Omental fat pad (tissue), 4 donors: ENCODE measurements around the gene SDK1. TPM values are rescaled to one million over a fixed set of nuclear protein-coding genes. Genes with fewer than 3 reads are reported as not detected.

Experiments used
- ATAC-seq: fragments of 150-250 bp; one replicate; pipeline ENCODE4 v1.9.1; 2016; ENCODE audit warnings: mild to moderate bottlenecking, moderate library complexity; ENCODE audit not compliant: low FRiP score
- DNase-seq: peaks from one replicate; pipeline ENCODE4 v3.0.0-alpha.2; 2019; ENCODE audit warnings: low spot score
- CTCF ChIP-seq, 3 donors: fragments of 450-650 bp; IDR thresholded peaks; one replicate each; pipeline ENCODE4 v1.5.1; 2016 to 2017; ENCODE audit warnings: antibody characterized with exemption in 3 of 3, mild to moderate bottlenecking in 3 of 3, moderate library complexity in 2 of 3
- total RNA-seq, 4 donors: library from RNA; depleted of rRNA; stranded (reverse); fragments of >200 nt; gene quantifications; one replicate each; pipeline ENCODE4 v1.1.0, GENCODE V29; 2016

Gene SDK1
- total RNA-seq, 4 donors from 2014 or later, result 2.5 to 14.7 (median 5.4) TPM

- DNase-seq, result no peak
- ATAC-seq, result no peak
- TF ChIP-seq CTCF (IDR thresholded peaks at IDR 0.05), result no peak
These were observed 579.4 kb downstream of the SDK1 start for GRCh38 chr7:3880228-3880987.

GRCh38 chr7:3882782-3883181, 581.7 kb downstream of the SDK1 start:
- TF ChIP-seq CTCF (IDR thresholded peaks at IDR 0.05), result no peak
- ATAC-seq, result no peak
- no peak for DNase-seq

GRCh38 chr7:3884543-3884942, 583.5 kb downstream of the SDK1 start:
- ATAC-seq (no peak), DNase-seq (no peak)
- no peak for TF ChIP-seq CTCF (IDR thresholded peaks at IDR 0.05)

- no peak for DNase-seq
- no peak for TF ChIP-seq CTCF (IDR thresholded peaks at IDR 0.05)
- ATAC-seq, result no peak
These were observed 586.1 kb downstream of the SDK1 start for GRCh38 chr7:3887096-3887690.

- ATAC-seq, result no peak
These were observed 587.0 kb downstream of the SDK1 start for GRCh38 chr7:3888096-3888495.

GRCh38 chr7:3892157-3892556, 591.1 kb downstream of the SDK1 start:
- DNase-seq (no peak), ATAC-seq (no peak)
- TF ChIP-seq CTCF (IDR thresholded peaks at IDR 0.05), result no peak

More at GRCh38 chr7:3888096-3888495, 587.0 kb downstream of the SDK1 start:
- DNase-seq, result no peak
- no peak for TF ChIP-seq CTCF (IDR thresholded peaks at IDR 0.05)

- no peak for TF ChIP-seq CTCF (IDR thresholded peaks at IDR 0.05)
These were observed 591.6 kb downstream of the SDK1 start for GRCh38 chr7:3892686-3893085.

More at GRCh38 chr7:3892686-3893085, 591.6 kb downstream of the SDK1 start:
- ATAC-seq (no peak), DNase-seq (no peak)
